ENCODE measurements around the gene ENOX1.
"Not testable (repeated sequence)": the region's sequence is repeated elsewhere in the genome, so short reads cannot be mapped to it uniquely, and the experiment has no call there.

ENOX1 gene

DNA sequence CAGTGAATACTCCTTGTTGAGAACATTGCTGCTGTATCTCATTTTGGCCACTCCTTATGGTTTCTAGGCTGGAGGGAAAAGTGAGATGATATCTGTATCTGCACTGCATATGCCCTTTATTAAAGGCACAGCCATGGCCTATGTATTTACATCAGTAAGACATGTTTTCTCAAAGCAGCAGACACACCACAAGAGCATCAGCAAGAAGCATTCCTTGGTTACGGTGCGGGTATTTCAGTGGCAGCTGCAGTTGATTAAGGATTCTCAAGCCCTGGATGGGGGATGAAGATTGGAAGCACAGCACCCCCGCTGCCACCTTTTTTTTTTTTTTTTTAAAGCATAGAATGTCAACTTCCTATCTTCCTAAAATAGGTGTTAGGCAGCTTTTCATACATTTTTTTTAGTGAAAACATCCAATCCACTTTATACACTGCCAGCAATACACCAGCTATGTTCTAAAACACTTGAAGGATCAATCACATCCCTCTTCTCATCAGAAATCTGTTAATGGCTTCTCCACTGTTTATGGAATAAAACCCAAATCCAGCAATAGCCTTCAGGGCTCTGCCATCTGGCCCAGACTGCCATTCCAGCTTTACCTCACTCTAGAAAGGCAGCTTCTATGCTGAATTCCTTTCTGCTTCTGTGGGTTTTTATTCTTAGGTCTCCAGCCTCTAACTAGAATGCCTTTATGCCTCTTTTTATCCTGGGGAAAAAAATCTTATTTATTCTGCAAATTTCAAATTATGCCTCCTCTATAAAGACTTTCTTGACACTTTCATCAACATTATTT is 432.4 kb downstream of the ENOX1 start:
- no peak for TF ChIP-seq CTBP1 (IDR thresholded peaks at IDR 0.05; ENCODE audit: borderline replicate concordance)
- TF ChIP-seq L3MBTL2 (conservative IDR thresholded peaks at IDR 0.05): no peak
- TF ChIP-seq FOXA1 (IDR thresholded peaks at IDR 0.05): no peak
- TF ChIP-seq FOXK2 (IDR thresholded peaks at IDR 0.05): no peak
- TF ChIP-seq ELF4 (IDR thresholded peaks at IDR 0.05): no peak
- no peak for TF ChIP-seq NFRKB (IDR thresholded peaks at IDR 0.05)
- no peak for TF ChIP-seq SP1 (IDR thresholded peaks at IDR 0.05)
- TF ChIP-seq BHLHE40 (IDR thresholded peaks at IDR 0.05; ENCODE audit: borderline replicate concordance): no peak
- TF ChIP-seq ARNT (IDR thresholded peaks at IDR 0.05): no peak
- TF ChIP-seq ZNF384 (IDR thresholded peaks at IDR 0.05): no peak
- TF ChIP-seq FOXM1 (IDR thresholded peaks at IDR 0.05; ENCODE audit: borderline replicate concordance): no peak
- no peak for TF ChIP-seq HDGF (IDR thresholded peaks at IDR 0.05; ENCODE audit: borderline replicate concordance)
- TF ChIP-seq TARDBP (IDR thresholded peaks at IDR 0.05): no peak
- TF ChIP-seq LEF1 (IDR thresholded peaks at IDR 0.05; ENCODE audit: borderline replicate concordance): no peak
- TF ChIP-seq, protein P1, sequence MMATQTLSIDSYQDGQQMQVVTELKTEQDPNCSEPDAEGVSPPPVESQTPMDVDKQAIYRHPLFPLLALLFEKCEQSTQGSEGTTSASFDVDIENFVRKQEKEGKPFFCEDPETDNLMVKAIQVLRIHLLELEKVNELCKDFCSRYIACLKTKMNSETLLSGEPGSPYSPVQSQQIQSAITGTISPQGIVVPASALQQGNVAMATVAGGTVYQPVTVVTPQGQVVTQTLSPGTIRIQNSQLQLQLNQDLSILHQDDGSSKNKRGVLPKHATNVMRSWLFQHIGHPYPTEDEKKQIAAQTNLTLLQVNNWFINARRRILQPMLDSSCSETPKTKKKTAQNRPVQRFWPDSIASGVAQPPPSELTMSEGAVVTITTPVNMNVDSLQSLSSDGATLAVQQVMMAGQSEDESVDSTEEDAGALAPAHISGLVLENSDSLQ (IDR thresholded peaks at IDR 0.05): no peak
- no peak for TF ChIP-seq SUZ12 (IDR thresholded peaks at IDR 0.05)
- ChIA-PET POLR2A (no interaction called here), CTCF (no interaction called here)
- no peak for DNase-seq (ENCODE audit: extremely low spot score)

DNA sequence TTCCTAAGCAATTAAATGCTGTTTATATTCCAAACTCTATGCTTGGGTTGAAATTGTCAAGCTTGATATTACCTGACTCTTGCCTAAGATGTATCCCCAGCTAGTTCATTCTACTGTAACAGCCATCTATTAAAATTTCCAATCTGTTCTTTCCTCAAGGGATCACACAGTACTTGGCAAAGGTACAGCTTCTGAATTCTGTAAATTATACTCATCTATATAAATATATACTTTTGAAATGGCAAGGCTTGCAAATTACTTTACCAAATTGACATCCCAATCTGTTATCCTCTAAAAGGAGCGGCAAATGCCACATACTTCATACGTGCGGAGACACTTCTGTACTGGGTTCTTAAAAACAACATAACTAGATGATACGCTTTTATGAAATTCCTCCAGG is 433.1 kb downstream of the ENOX1 start:
- POLR2A ChIA-PET: no interaction called here
- no peak for DNase-seq (ENCODE audit: extremely low spot score)
- CTCF ChIA-PET: no interaction called here
- TF ChIP-seq TARDBP (IDR thresholded peaks at IDR 0.05): no peak
- TF ChIP-seq LEF1 (IDR thresholded peaks at IDR 0.05; ENCODE audit: borderline replicate concordance): no peak
- no peak for TF ChIP-seq HDGF (IDR thresholded peaks at IDR 0.05; ENCODE audit: borderline replicate concordance)
- TF ChIP-seq FOXM1 (IDR thresholded peaks at IDR 0.05; ENCODE audit: borderline replicate concordance): no peak
- no peak for TF ChIP-seq FOXA1 (IDR thresholded peaks at IDR 0.05)
- no peak for TF ChIP-seq SUZ12 (IDR thresholded peaks at IDR 0.05)
- no peak for TF ChIP-seq CTBP1 (IDR thresholded peaks at IDR 0.05; ENCODE audit: borderline replicate concordance)
- no peak for TF ChIP-seq BHLHE40 (IDR thresholded peaks at IDR 0.05; ENCODE audit: borderline replicate concordance)
- no peak for TF ChIP-seq FOXK2 (IDR thresholded peaks at IDR 0.05)
- no peak for TF ChIP-seq ELF4 (IDR thresholded peaks at IDR 0.05)
- TF ChIP-seq SP1 (IDR thresholded peaks at IDR 0.05): no peak
- no peak for TF ChIP-seq ARNT (IDR thresholded peaks at IDR 0.05)
- TF ChIP-seq, protein P1 (IDR thresholded peaks at IDR 0.05): no peak
- TF ChIP-seq L3MBTL2 (conservative IDR thresholded peaks at IDR 0.05): no peak
- no peak for TF ChIP-seq ZNF384 (IDR thresholded peaks at IDR 0.05)
- TF ChIP-seq NFRKB (IDR thresholded peaks at IDR 0.05): no peak

DNA sequence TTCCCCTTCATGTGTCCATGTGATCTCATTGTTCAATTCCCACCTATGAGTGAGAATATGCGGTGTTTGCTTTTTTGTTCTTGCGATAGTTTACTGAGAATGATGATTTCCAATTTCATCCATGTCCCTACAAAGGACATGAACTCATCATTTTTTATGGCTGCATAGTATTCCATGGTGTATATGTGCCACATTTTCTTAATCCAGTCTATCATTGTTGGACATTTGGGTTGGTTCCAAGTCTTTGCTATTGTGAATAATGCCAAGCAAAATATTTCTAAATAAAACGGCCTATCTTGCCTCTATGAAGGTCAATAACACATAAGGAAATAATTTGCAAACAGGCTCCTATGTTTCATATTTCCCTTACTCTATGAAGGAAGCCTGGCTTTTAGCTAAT is 435.2 kb downstream of the ENOX1 start:
- DNase-seq (ENCODE audit: extremely low spot score); CTCF ChIA-PET; POLR2A ChIA-PET: not testable (repeated sequence)

- ChIA-PET POLR2A (no interaction called here), CTCF (no interaction called here)
- TF ChIP-seq FOXK2 (IDR thresholded peaks at IDR 0.05) (no peak), HDGF (IDR thresholded peaks at IDR 0.05; ENCODE audit: borderline replicate concordance) (no peak), L3MBTL2 (conservative IDR thresholded peaks at IDR 0.05) (no peak), NFRKB (IDR thresholded peaks at IDR 0.05) (no peak), LEF1 (IDR thresholded peaks at IDR 0.05; ENCODE audit: borderline replicate concordance) (no peak), TARDBP (IDR thresholded peaks at IDR 0.05) (no peak)
- DNase-seq (ENCODE audit: extremely low spot score): no peak
Measured at GRCh38 chr13:43348397-43348796, 438.4 kb downstream of the ENOX1 start.

DNA sequence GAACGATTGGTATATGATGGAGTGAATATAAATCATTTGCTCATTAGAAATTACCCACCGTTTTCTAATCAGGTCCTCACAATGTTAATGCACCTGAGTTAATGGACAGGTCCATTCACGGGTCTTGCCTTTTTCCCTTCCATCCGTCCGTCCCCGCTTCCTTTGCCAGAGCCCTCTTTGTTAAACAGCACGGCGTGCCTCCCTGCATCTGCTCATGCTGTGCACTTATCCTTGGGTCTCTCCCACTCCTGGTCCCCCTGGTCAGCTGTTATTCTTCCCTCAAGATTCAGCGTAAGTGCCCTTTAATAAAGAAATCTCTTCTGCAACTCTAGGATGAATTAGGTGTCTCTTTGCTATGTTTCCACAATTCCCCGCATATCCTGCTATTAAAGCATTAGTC is 438.9 kb downstream of the ENOX1 start:
- CTCF ChIA-PET: no interaction called here
- no peak for TF ChIP-seq ARNT (IDR thresholded peaks at IDR 0.05)
- TF ChIP-seq NFRKB (IDR thresholded peaks at IDR 0.05): no peak
- TF ChIP-seq, protein P1 (IDR thresholded peaks at IDR 0.05): no peak
- no peak for TF ChIP-seq HDGF (IDR thresholded peaks at IDR 0.05; ENCODE audit: borderline replicate concordance)
- TF ChIP-seq LEF1 (IDR thresholded peaks at IDR 0.05; ENCODE audit: borderline replicate concordance): no peak
- no peak for TF ChIP-seq TARDBP (IDR thresholded peaks at IDR 0.05)
- no peak for TF ChIP-seq ZNF384 (IDR thresholded peaks at IDR 0.05)
- no peak for TF ChIP-seq CTBP1 (IDR thresholded peaks at IDR 0.05; ENCODE audit: borderline replicate concordance)
- no peak for TF ChIP-seq FOXK2 (IDR thresholded peaks at IDR 0.05)
- TF ChIP-seq L3MBTL2 (conservative IDR thresholded peaks at IDR 0.05): no peak
- no peak for TF ChIP-seq SUZ12 (IDR thresholded peaks at IDR 0.05)
- no peak for TF ChIP-seq SP1 (IDR thresholded peaks at IDR 0.05)
- TF ChIP-seq FOXA1 (IDR thresholded peaks at IDR 0.05): no peak
- POLR2A ChIA-PET: no interaction called here
- no peak for DNase-seq (ENCODE audit: extremely low spot score)

GRCh38 chr13:43346427-43346826 is 440.3 kb downstream of the ENOX1 start:
- ChIA-PET CTCF (no interaction called here), POLR2A (no interaction called here)
- no peak for DNase-seq (ENCODE audit: extremely low spot score)
- TF ChIP-seq SUZ12 (IDR thresholded peaks at IDR 0.05): no peak
- no peak for TF ChIP-seq LEF1 (IDR thresholded peaks at IDR 0.05; ENCODE audit: borderline replicate concordance)
- TF ChIP-seq FOXK2 (IDR thresholded peaks at IDR 0.05): no peak
- TF ChIP-seq L3MBTL2 (conservative IDR thresholded peaks at IDR 0.05): no peak
- TF ChIP-seq HDGF (IDR thresholded peaks at IDR 0.05; ENCODE audit: borderline replicate concordance): no peak
- TF ChIP-seq NFRKB (IDR thresholded peaks at IDR 0.05): no peak
- no peak for TF ChIP-seq FOXA1 (IDR thresholded peaks at IDR 0.05)
- TF ChIP-seq TARDBP (IDR thresholded peaks at IDR 0.05): no peak
- no peak for TF ChIP-seq ZNF384 (IDR thresholded peaks at IDR 0.05)
